HepG2 (cell line): Measurements from ENCODE around the gene NOXO1. TPM values are rescaled to one million over a fixed set of nuclear protein-coding genes. Genes with fewer than 3 reads are reported as not detected.

ENCODE experiments used
- DNMT3B ChIP-seq: conservative IDR thresholded peaks from 2 replicates; pipeline ENCODE4 v1.6.1; 2016; ENCODE audit warnings: missing biosample characterization, control low read depth
- ETS1 ChIP-seq: sonication (generic); formaldehyde crosslinking; IDR thresholded peaks from 2 replicates; pipeline ENCODE4 v1.4.0; 2020; ENCODE audit warnings: missing genetic modification reagents
- ETV6 ChIP-seq: sonication (generic); formaldehyde crosslinking; conservative IDR thresholded peaks from 2 replicates; pipeline ENCODE4 v1.4.0; 2020; ENCODE audit warnings: missing genetic modification reagents
- HDAC6 ChIP-seq: fragments of 200-600 bp; sonication (generic); IDR thresholded peaks from 2 replicates; pipeline ENCODE4 v1.7.0; 2017; ENCODE audit warnings: mild to moderate bottlenecking, antibody characterized with exemption, low read length, low read depth
- HIC2 ChIP-seq: sonication (generic); formaldehyde crosslinking; IDR thresholded peaks from 2 replicates; pipeline ENCODE4 v1.9.0; 2022; ENCODE audit warnings: low read depth, missing genetic modification reagents
- MED8 ChIP-seq: sonication (generic); formaldehyde crosslinking; IDR thresholded peaks from 2 replicates; pipeline ENCODE4 v1.8.1; 2023; ENCODE audit warnings: mild to moderate bottlenecking, missing genetic modification reagents; ENCODE audit not compliant: insufficient replicate concordance
- NFAT5 ChIP-seq: sonication (generic); formaldehyde crosslinking; IDR thresholded peaks from 2 replicates; pipeline ENCODE4 v1.4.0; 2020; ENCODE audit warnings: missing genetic modification reagents
- SMAD9 ChIP-seq: sonication (generic); formaldehyde crosslinking; IDR thresholded peaks from 2 replicates; pipeline ENCODE4 v1.5.1; 2020; ENCODE audit warnings: mild to moderate bottlenecking, missing genetic modification reagents
- ZBTB10 ChIP-seq: sonication (generic); formaldehyde crosslinking; IDR thresholded peaks from 2 replicates; pipeline ENCODE4 v1.4.0; 2020; ENCODE audit warnings: missing genetic modification reagents, borderline replicate concordance
- ZBTB33 ChIP-seq: sonication (generic); formaldehyde crosslinking; IDR thresholded peaks from 2 replicates; pipeline ENCODE4 v1.4.0; 2020; ENCODE audit warnings: missing genetic modification reagents
- ZNF136 ChIP-seq: sonication (generic); formaldehyde crosslinking; IDR thresholded peaks from 2 replicates; pipeline ENCODE4 v1.8.1; 2022; ENCODE audit warnings: low read depth, mild to moderate bottlenecking, moderate library complexity, missing genetic modification reagents
- ZNF3 ChIP-seq: IDR thresholded peaks from 2 replicates; pipeline ENCODE4 v1.7.0; 2017; ENCODE audit warnings: inconsistent platforms
- polyA plus RNA-seq, 8 experiments: library from polyadenylated mRNA; depleted of rRNA in 3 of 8; stranded (reverse) in 7 of 8; unstranded in 1 of 8; fragments of >200 nt; fragmentation: Illumina TruSeq in 4 of 8; extraction: Trizol in 4 of 8; gene quantifications; 2 replicates each; pipeline versions ENCODE4 v1.2.1 to v1.2.3, GENCODE V29; 2011 to 2016; ENCODE audit warnings: low read depth in 4 of 8, missing spikeins in 1 of 8, mixed read lengths in 1 of 8; ENCODE audit not compliant: insufficient read depth in 1 of 8
- total RNA-seq, 5 experiments: library from RNA; depleted of rRNA; stranded (reverse); fragments of >200 nt; fragmentation: Illumina TruSeq; extraction: Trizol; gene quantifications; 2 replicates each; pipeline ENCODE4 v1.2.3, GENCODE V29; 2016; ENCODE audit warnings: low read depth in 1 of 5

NOXO1 gene
- total and polyA plus RNA-seq, 2 of the 13 experiments (the other 11 are each of a cell fraction or from before 2014, with no cell fraction given): 0.69 to 1.4 TPM

- TF ChIP-seq ZBTB10 (CRISPR knock-in tag) (no peak), HIC2 (CRISPR knock-in tag) (peak; percentile 18; the same call in 1 of the 2 replicates), NFAT5 (CRISPR knock-in tag) (peak; percentile 94), DNMT3B (CRISPR knock-in tag) (no peak), ZBTB33 (peak; percentile 75), ZNF3 (CRISPR knock-in tag) (no peak), SMAD9 (CRISPR knock-in tag) (0 out of 2 replicates have a peak, but pooled peaks have one; percentile 21), MED8 (CRISPR knock-in tag) (no peak), ETV6 (CRISPR knock-in tag) (no peak; the same call in 1 of the 2 replicates), ETS1 (CRISPR knock-in tag) (0 out of 2 replicates have a peak, but pooled peaks have one; percentile 60), HDAC6 (no peak), ZNF136 (CRISPR knock-in tag) (no peak)
Measured at GRCh38 chr16:1929578-1930337, 51.5 kb downstream of the NOXO1 start (continued).
